Measurements from ENCODE around the gene GDNF.
A peak's percentile ranks its signal among the peaks of the same experiment; 100 is the strongest.
"Not testable (repeated sequence)": the region's sequence is repeated elsewhere in the genome, so short reads cannot be mapped to it uniquely, and the experiment has no call there.

Gene GDNF, protein sequence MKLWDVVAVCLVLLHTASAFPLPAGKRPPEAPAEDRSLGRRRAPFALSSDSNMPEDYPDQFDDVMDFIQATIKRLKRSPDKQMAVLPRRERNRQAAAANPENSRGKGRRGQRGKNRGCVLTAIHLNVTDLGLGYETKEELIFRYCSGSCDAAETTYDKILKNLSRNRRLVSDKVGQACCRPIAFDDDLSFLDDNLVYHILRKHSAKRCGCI

GRCh38 chr5:37839407-37840052 is at the start of gene GDNF:
TSS of gene GDNF (minus strand) at chr5:37840041. CDS start at chr5:37834796, 5,245 bp downstream.
- no peak for DNase-seq (ENCODE audit: low read depth in 2 of 2)

GRCh38 chr5:37888476-37888875 is 48.6 kb upstream of the GDNF start:
- DNase-seq (ENCODE audit: low read depth in 2 of 2) = no peak

DNA sequence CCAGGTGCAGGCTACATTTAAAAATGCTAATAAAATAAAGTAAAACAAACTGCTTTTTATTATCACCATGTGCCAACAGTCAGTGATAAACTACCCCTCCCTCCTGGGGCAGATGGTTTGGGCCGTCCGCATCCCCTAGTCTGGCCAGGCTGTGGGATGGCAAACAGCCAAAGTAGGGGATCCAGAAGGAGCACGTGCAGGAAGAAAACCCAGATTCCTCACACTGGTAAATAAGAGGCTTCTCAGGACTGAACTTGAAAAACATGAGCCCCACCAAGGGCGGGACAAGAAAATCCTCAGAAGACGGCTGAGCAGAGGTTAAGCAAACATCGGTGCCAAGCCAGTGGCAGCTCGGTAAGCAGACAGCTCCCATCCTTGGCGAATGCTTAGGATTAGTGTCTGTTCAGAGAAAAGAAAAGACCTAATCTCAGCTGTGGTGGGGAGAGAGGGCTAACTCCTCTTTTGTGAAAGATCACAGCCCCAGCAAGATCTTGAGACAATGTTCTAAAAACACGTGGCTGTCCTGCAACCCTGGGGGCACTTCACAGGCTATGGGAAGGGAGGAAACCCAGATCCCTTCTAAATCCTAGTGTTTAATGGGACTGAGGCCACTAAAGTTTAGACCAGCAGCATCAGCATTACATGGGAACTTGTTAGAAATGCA is 46.5 kb upstream of the GDNF start:
- no peak for DNase-seq (ENCODE audit: low read depth in 2 of 2)

DNA sequence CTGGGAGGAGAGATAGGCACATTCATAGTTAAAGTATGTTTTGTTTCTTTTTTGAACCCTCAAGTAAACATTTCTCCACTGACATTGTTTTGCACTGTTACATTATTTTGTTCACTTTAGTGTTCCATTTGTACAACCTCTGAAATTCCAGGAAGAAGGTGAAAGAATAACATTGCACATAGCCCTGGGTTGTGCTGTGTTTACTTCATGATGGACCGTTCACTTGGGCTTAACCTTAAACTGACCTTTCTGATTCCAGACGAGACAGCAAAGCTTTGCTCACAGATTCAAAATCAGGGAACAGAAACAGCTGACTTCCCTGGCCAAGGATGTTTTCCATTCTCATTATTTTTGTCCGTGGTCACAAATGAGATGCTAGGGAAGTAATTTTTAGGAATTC is 42.8 kb upstream of the GDNF start:
- no peak for DNase-seq (ENCODE audit: low read depth in 2 of 2)

DNA sequence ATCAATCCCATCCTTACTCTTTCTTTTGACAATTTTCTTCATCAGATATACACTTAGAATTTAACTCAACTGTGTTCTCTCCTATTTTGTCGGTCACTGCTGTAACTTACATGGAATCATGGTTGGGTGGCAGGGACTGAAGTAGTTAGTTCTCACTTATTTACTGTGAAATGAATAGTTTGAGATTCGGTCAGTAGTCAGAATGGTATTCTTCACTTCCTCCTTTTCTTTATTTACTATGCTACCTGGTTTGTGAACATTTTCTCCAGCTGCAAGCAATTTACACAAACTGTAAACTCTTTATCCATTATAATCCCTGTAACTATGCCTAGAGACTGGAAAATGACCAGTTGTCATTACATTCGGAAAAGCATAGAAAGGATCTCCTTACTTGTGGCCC is 41.5 kb upstream of the GDNF start:
- DNase-seq (ENCODE audit: low read depth in 2 of 2) = no peak

- DNase-seq (ENCODE audit: low read depth in 2 of 2) = peak; percentile 84 to 85
These were observed 37.1 kb upstream of the GDNF start for GRCh38 chr5:37876943-37877342.

GRCh38 chr5:37876245-37876644 is 36.4 kb upstream of the GDNF start:
- no peak for DNase-seq (ENCODE audit: low read depth in 2 of 2)

GRCh38 chr5:37875051-37875787 is 35.4 kb upstream of the GDNF start:
- peak; percentile 40 to 47 for DNase-seq (ENCODE audit: low read depth in 2 of 2)

DNA sequence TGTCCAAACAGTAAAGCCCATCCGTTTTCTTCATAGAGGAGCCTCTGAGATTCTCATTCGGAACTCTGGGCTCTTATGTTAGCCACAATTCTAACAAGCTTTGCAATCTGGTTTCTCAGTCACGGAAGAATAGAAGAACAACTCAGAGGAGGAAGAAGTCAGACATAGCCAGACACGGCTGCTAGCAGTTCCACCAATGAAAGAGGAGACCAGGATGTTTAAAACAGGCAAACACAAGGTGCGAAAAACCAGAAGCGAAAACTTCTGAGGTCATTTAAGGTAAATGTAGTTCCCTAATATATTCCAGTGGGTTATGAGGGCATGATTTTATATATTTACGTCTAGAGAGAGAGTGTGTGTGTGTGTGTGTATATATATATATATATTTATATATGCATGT is 34.1 kb upstream of the GDNF start:
- DNase-seq (ENCODE audit: low read depth in 2 of 2) = no peak

DNA sequence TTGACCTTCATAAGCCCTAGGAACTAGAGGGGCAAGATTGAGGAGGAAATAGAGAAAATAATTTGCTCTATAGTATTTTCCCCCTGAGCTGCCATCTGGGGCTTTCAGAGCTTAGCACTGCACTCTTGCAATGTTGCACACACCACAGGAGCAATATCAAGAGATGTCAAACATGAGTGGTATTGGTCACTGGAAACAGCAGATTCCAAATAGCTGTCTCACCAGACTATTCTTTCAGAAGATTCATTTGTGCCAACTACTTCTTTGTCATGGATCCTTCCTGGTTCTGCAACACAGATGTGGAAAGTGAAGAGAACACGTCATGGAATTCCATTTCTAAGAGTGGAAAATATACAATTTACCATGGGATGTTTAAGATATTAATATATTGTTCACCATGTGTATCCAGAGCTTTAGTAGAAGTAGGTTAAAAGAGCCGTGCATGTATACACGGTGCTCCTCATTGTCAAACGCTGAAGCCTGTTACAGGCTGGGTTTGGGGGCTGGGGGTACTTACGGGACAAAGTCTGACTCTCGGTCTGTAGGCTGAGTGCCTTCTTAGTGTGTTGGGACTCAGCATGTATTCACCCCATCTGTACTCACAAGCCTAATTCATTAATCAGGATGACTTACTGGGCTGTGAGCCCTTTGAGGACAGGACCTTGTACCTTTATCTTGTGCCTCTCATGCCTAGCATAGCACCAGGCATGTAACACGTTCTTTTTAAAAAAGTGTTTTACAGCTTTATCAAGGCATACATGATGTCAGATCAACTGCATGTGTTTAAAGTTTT is 31.4 kb upstream of the GDNF start:
- DNase-seq (ENCODE audit: low read depth in 2 of 2) = peak; percentile 78 to 79

DNA sequence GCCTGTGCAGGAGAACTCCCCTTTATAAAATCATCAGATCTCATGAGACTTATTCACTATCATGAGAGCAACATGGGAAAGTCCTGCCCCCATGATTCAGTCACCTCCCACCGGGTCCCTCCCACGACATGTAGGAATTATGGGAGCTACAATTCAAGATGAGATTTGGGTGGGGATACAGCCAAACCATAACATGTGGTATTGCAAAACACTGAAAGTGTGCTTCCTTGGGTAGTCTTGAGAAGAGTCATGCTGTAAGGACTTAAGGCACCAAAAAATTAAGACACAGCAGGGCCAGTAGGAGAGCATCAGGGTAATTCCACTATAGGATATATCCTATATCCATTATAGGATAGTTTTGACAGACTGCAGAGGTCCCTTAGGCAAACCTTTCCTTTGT is 29.4 kb upstream of the GDNF start:
- DNase-seq (ENCODE audit: low read depth in 2 of 2) = peak in 1 of 2 experiments; percentile 28

GRCh38 chr5:37867654-37868053 is 27.8 kb upstream of the GDNF start:
- DNase-seq (ENCODE audit: low read depth in 2 of 2) = peak; percentile 52 to 72

DNA sequence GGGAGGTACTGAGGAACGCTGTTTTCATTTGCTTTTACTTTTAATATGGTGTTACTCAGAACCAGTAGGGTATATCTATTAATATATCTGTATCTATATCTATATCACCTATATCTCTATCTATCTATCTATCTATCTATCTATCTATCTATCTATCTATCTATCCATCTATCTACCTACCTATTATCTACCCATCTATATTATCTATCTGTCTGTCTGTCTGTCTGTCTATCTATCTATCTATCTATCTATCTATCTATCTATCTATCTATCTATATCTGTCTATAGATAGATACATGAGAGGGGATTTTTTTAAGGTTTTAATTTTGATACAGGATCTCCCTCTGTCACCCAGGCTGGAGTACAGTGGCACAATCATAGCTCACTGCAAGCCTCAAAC is 23.1 kb upstream of the GDNF start:
- not testable (repeated sequence) for DNase-seq (ENCODE audit: low read depth in 2 of 2)

DNA sequence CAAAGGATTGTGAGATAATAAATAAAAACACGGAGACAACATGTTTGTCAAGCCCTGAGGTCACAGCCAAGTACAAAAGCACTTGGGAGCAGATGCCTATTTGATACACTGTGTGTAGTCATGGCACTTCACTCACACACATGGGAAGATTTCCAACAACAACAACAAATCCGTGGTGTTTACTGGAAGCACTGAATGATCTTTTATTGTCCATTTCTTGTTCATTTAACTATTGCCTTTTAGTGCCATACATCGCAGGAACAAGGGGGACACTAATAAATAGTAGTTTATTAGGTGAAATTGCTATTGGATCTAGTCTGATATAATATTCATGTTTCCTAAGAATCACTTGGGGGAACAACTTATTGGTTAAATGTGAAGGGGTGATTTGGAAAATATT is 20.4 kb upstream of the GDNF start:
- DNase-seq (ENCODE audit: low read depth in 2 of 2) = no peak

DNA sequence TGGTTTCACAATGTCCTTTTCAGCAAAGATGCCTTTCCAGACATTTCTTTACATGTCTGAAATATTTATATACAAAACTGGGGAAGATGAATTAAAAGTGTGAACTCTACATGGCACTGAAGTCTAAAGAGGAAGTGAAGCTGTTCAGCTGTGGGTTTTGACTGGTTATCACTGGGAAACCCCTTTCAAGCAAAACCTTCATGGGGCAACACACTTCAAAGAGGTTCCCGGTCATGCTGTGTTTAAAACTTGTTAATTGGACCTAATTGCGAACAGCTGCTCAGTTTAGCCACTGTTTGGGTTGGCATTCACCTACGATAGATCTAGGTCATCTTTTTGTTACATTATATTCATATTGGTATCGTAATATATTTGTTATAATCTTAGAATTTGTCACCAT is 20.0 kb upstream of the GDNF start:
- no peak for DNase-seq (ENCODE audit: low read depth in 2 of 2)

GRCh38 chr5:37858250-37858649 is 18.4 kb upstream of the GDNF start:
- no peak for DNase-seq (ENCODE audit: low read depth in 2 of 2)

DNA sequence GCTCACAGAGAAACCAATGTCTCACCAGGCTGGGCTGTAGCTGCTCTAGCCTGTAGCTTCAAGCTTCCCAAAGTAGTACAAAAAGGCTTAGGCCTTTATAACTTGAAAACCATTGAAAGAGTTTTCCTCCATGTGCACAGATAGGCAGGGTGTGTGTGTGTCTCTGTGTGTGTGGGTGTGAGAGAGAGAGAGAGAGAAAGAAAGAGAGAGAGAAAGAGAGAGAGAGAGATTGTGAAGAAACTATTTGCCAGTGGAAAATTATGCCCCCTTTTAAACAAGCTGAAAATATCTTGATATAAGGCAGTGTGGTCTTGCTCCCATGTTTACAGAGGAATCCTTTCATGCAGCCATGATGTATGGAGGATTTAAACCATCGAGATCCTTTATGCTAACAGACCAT is 17.9 kb upstream of the GDNF start:
- no peak for DNase-seq (ENCODE audit: low read depth in 2 of 2)

DNA sequence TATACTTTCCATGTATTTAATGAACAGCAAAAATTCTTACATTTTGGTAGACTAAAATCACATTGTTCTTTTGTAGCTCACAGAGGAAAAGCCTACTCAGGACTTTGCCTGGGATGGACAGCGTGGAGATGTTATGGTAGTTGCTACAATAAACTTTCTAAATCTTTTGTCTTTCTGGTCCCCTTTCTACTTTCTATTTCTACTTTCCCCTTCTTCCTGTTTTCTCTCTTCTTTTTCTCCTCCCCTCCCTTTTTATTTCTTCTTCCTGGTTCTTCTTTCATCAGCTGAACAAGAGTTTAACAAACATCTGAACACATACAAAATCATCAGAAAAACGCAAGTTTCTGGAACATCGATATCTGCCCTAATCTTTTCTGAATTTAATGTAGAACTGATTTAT is 15.6 kb upstream of the GDNF start:
- DNase-seq (ENCODE audit: low read depth in 2 of 2) = no peak

- DNase-seq (ENCODE audit: low read depth in 2 of 2) = no peak
These were observed 11.5 kb upstream of the GDNF start for GRCh38 chr5:37851305-37851704.

GRCh38 chr5:37850226-37850865 is 10.5 kb upstream of the GDNF start:
- peak; percentile 78 to 83 for DNase-seq (ENCODE audit: low read depth in 2 of 2)

DNA sequence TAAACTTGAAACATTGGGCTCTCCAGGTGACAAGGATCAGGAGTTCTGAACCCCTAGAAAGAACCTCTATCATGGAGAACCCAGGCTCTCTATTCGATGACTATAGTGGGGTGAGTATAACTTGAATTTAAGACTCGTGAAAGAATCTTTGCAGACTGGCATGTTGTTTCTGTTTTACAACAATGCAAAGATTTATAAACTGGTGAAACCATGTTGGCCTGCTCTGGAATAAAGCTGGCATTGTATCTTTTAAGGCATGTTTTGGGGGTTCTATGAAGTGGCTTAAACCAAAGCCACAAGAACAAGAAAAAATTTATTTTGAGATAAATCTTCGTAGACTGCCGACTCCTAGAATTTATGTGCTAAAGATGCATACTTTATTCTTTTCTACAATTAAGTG is 9.8 kb upstream of the GDNF start:
- no peak for DNase-seq (ENCODE audit: low read depth in 2 of 2)

Measured in fibroblast of skin of left biceps (primary cell).